Keratinocyte (primary cell): ENCODE results near the gene CD276. TPM values are rescaled to one million over a fixed set of nuclear protein-coding genes. Genes with fewer than 3 reads are reported as not detected.

Experiments used
- DNase-seq: peaks from one replicate; pipeline ENCODE4 v3.0.0-alpha.2; 2011; ENCODE audit warnings: low read depth, missing footprints, low spot score
- FAIRE-seq: peaks from 2 replicates; lab custom pipeline; 2011; peaks lifted over from hg19 to GRCh38; lab: Jason Lieb, UNC
- H2AFZ ChIP-seq: 2 replicates; pipeline ENCODE4 v1.6.0; 2012; ENCODE audit warnings: low read length, control low read depth, inconsistent platforms; ENCODE audit not compliant: control insufficient read depth
- H3K27ac ChIP-seq: 2 replicates; pipeline ENCODE4 v1.5.1; 2011; ENCODE audit warnings: low read length; ENCODE audit not compliant: control insufficient read depth, insufficient read depth
- H3K27me3 ChIP-seq: 3 replicates; pipeline ENCODE4 v1.6.0; 2011; ENCODE audit warnings: low read length; ENCODE audit not compliant: control insufficient read depth, insufficient read depth; ENCODE audit errors: extremely low read depth
- H3K36me3 ChIP-seq, 2 experiments: 2 replicates in 1 of 2; 3 replicates in 1 of 2; pipeline ENCODE4 v1.5.1; 2011; ENCODE audit warnings: low read length in 2 of 2, mild to moderate bottlenecking in 1 of 2; ENCODE audit not compliant: control insufficient read depth in 2 of 2, insufficient read depth in 2 of 2; ENCODE audit errors: extremely low read depth in 1 of 2
- H3K4me1 ChIP-seq: 3 replicates; pipeline ENCODE4 v1.5.1; 2011; ENCODE audit warnings: low read length; ENCODE audit not compliant: control insufficient read depth, insufficient read depth; ENCODE audit errors: extremely low read depth
- H3K4me2 ChIP-seq: 3 replicates; pipeline ENCODE4 v1.6.0; 2011; ENCODE audit warnings: low read depth, low read length; ENCODE audit not compliant: control insufficient read depth, insufficient read depth; ENCODE audit errors: extremely low read depth
- H3K4me3 ChIP-seq, 3 experiments: fragments of 200-600 bp in 1 of 3; sonication (generic) in 1 of 3; 2 replicates in 2 of 3; 3 replicates in 1 of 3; pipeline ENCODE4 v1.5.1; 2011 to 2016; ENCODE audit warnings: low read length in 3 of 3, mild to moderate bottlenecking in 3 of 3, control low read depth in 2 of 3, inconsistent platforms in 1 of 3, low read depth in 1 of 3, mixed read lengths in 1 of 3, mixed run types in 1 of 3, moderate library complexity in 1 of 3; ENCODE audit not compliant: control insufficient read depth in 2 of 3, insufficient read depth in 2 of 3; ENCODE audit errors: extremely low read depth in 1 of 3
- H3K79me2 ChIP-seq: 2 replicates; pipeline ENCODE4 v1.6.0; 2012; ENCODE audit warnings: low read length; ENCODE audit not compliant: control insufficient read depth, insufficient read depth
- H3K9ac ChIP-seq: 3 replicates; pipeline ENCODE4 v1.6.0; 2011; ENCODE audit warnings: low read length; ENCODE audit not compliant: control insufficient read depth, insufficient read depth; ENCODE audit errors: extremely low read depth
- H3K9me1 ChIP-seq: 3 replicates; pipeline ENCODE4 v1.6.0; 2011; ENCODE audit warnings: low read length; ENCODE audit not compliant: control insufficient read depth, insufficient read depth; ENCODE audit errors: extremely low read depth
- H3K9me3 ChIP-seq: 2 replicates; pipeline ENCODE4 v1.5.1; 2012; ENCODE audit warnings: low read depth, low read length; ENCODE audit not compliant: control insufficient read depth
- H4K20me1 ChIP-seq: 3 replicates; pipeline ENCODE4 v1.6.0; 2011; ENCODE audit warnings: low read length; ENCODE audit not compliant: control insufficient read depth, insufficient read depth; ENCODE audit errors: extremely low read depth
- EZH2 ChIP-seq: IDR thresholded peaks from one replicate; pipeline ENCODE4 v1.6.1; 2012; ENCODE audit warnings: inconsistent platforms, mild to moderate bottlenecking, low read length, moderate library complexity
- dilution Hi-C: fragments of 300-500 bp; cut with MboI; formaldehyde crosslinking; loops from one replicate; pipeline ENCODE4 v1.7.0; 2020; ENCODE audit warnings: low sequenced_read_pairs; ENCODE audit not compliant: extremely low pct_ligation_motif_present
- polyA plus RNA-seq, 5 experiments: library from polyadenylated mRNA; depleted of rRNA in 3 of 5; stranded (reverse) in 3 of 5; stranded (forward) in 1 of 5; unstranded in 1 of 5; fragments of >200 nt; gene quantifications; 1 replicate in 1 of 5; 2 replicates in 3 of 5; 3 replicates in 1 of 5; pipeline versions ENCODE4 v1.2.1 to v1.2.3, GENCODE V29; 2011 to 2012; ENCODE audit warnings: missing spikeins in 2 of 5, low read depth in 1 of 5, low replicate concordance in 1 of 5
- TF ChIP-seq, protein P1 (sequence below), 3 experiments: IDR thresholded peaks in 1 of 3; conservative IDR thresholded peaks in 1 of 3; optimal IDR thresholded peaks in 1 of 3; 2 replicates in 2 of 3; 3 replicates in 1 of 3; pipeline versions ENCODE3 to v1.5.1; 2011; ENCODE audit warnings: low read length in 3 of 3, mild to moderate bottlenecking in 3 of 3, moderate library complexity in 2 of 3, control low read depth in 1 of 3, inconsistent platforms in 1 of 3; ENCODE audit not compliant: insufficient read depth in 2 of 3; ENCODE audit errors: extremely low read depth in 1 of 3

CD276 gene
- polyA plus RNA-seq, 1 donor (not counting 4 experiments of a cell fraction or from before 2014, with no cell fraction given) = 62.9 TPM

DNA sequence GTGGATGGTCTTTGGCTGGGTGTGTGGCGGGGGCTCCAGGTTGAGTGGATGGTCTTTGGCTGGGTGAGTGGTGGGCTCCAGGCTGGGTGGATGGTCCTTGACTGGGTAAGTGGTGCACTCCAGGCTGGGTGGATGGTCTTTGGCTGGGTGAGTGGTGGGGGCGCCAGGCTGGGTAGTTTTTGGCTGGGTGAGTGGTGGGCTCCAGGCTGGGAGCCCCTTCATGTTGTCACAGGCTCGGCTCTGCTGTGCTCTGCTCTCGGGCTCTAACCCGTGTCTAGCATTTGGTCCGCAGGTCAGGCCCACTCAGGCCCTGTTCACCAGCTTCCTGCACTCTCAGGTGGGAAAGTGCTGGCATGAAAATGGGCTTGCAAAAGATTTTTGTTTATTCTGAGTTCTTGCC is 25.1 kb downstream of the CD276 start:
- H3K27me3 ChIP-seq = no peaks in the 10 kb centered on the region
- H3K79me2 ChIP-seq = peaks cover 7% of the 10 kb centered on the region
- no peak for TF ChIP-seq EZH2
- TF ChIP-seq, protein P1, sequence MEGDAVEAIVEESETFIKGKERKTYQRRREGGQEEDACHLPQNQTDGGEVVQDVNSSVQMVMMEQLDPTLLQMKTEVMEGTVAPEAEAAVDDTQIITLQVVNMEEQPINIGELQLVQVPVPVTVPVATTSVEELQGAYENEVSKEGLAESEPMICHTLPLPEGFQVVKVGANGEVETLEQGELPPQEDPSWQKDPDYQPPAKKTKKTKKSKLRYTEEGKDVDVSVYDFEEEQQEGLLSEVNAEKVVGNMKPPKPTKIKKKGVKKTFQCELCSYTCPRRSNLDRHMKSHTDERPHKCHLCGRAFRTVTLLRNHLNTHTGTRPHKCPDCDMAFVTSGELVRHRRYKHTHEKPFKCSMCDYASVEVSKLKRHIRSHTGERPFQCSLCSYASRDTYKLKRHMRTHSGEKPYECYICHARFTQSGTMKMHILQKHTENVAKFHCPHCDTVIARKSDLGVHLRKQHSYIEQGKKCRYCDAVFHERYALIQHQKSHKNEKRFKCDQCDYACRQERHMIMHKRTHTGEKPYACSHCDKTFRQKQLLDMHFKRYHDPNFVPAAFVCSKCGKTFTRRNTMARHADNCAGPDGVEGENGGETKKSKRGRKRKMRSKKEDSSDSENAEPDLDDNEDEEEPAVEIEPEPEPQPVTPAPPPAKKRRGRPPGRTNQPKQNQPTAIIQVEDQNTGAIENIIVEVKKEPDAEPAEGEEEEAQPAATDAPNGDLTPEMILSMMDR (optimal IDR thresholded peaks at IDR 0.05 in 1 of 3, IDR thresholded peaks at IDR 0.05 in 1 of 3, conservative IDR thresholded peaks at IDR 0.05 in 1 of 3; ENCODE audit: extremely low read depth in 1 of 3, insufficient read depth in 2 of 3, low read length in 3 of 3) = no peak
- H2AFZ ChIP-seq = no peak overlapping the region
- H3K4me1 ChIP-seq = no peaks in the 10 kb centered on the region
- peaks cover 12% of the 10 kb centered on the region for H4K20me1 ChIP-seq
- H3K4me3 ChIP-seq = no peak overlapping the region
- H3K36me3 ChIP-seq = peaks cover 63 to 75% of the 10 kb centered on the region in 2 experiments
- H3K4me2 ChIP-seq = no peak overlapping the region
- FAIRE-seq (no peak), DNase-seq (no peak)
- no peaks in the 10 kb centered on the region for H3K9me1 ChIP-seq
- no peaks in the 10 kb centered on the region for H3K9me3 ChIP-seq
- dilution Hi-C loops = no loop called here
- no peak overlapping the region for H3K9ac ChIP-seq
- H3K27ac ChIP-seq = no peak overlapping the region

DNA sequence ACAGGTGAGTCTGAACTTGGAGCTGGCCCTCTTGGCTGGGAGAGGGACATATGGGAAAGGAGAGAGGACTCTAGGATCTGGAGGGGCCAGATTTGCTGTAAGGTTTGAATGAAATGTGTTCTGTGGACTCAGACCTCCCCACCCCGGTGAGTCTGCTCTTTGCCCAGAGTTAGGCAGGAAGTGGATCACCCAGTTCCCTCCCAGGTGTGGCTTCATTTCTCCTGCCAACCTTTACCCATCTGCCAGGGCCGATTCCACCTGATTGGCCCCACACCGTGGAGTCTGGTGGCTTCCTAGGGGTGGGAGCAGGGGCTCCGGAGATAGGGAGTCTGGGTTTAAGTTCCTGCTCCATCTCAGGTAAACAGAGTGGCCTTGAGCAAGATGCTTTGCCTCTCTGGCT is 25.5 kb downstream of the CD276 start:
- no peak overlapping the region for H3K27ac ChIP-seq
- peaks cover 7% of the 10 kb centered on the region for H3K79me2 ChIP-seq
- no peak overlapping the region for H3K4me3 ChIP-seq
- no peaks in the 10 kb centered on the region for H3K9me3 ChIP-seq
- TF ChIP-seq, protein P1 (optimal IDR thresholded peaks at IDR 0.05 in 1 of 3, IDR thresholded peaks at IDR 0.05 in 1 of 3, conservative IDR thresholded peaks at IDR 0.05 in 1 of 3; ENCODE audit: extremely low read depth in 1 of 3, insufficient read depth in 2 of 3, low read length in 3 of 3) = no peak
- TF ChIP-seq EZH2 = no peak
- no peak for FAIRE-seq
- H3K4me1 ChIP-seq = no peaks in the 10 kb centered on the region
- dilution Hi-C loops = no loop called here
- H3K9ac ChIP-seq = no peak overlapping the region
- H3K27me3 ChIP-seq = no peaks in the 10 kb centered on the region
- peaks cover 8% of the 10 kb centered on the region for H4K20me1 ChIP-seq
- H2AFZ ChIP-seq = no peak overlapping the region
- peaks cover 60 to 72% of the 10 kb centered on the region in 2 experiments for H3K36me3 ChIP-seq
- DNase-seq = no peak
- H3K9me1 ChIP-seq = no peaks in the 10 kb centered on the region
- no peak overlapping the region for H3K4me2 ChIP-seq
